ENCODE results near the gene KDR.

Gene KDR

GRCh38 chr4:55031158-55031557 lies 94.2 kb downstream of the KDR start:
- in situ Hi-C loops (cut with MboI; ENCODE audit: low sequenced_read_pairs): no loop called here

- in situ Hi-C loops (cut with MboI; ENCODE audit: low sequenced_read_pairs): no loop called here
Observed at GRCh38 chr4:55030589-55030988, 94.8 kb downstream of the KDR start.

GRCh38 chr4:55029821-55030503 lies 95.4 kb downstream of the KDR start:
- in situ Hi-C loops (cut with MboI; ENCODE audit: low sequenced_read_pairs): no loop called here

- in situ Hi-C loops (cut with MboI; ENCODE audit: low sequenced_read_pairs): no loop called here
Observed at GRCh38 chr4:55029321-55029720, 96.1 kb downstream of the KDR start.
